ENCODE data around the gene ENTPD6.
"Not testable (repeated sequence)": the region's sequence is repeated elsewhere in the genome, so short reads cannot be mapped to it uniquely, and the experiment has no call there.

Gene ENTPD6

DNA sequence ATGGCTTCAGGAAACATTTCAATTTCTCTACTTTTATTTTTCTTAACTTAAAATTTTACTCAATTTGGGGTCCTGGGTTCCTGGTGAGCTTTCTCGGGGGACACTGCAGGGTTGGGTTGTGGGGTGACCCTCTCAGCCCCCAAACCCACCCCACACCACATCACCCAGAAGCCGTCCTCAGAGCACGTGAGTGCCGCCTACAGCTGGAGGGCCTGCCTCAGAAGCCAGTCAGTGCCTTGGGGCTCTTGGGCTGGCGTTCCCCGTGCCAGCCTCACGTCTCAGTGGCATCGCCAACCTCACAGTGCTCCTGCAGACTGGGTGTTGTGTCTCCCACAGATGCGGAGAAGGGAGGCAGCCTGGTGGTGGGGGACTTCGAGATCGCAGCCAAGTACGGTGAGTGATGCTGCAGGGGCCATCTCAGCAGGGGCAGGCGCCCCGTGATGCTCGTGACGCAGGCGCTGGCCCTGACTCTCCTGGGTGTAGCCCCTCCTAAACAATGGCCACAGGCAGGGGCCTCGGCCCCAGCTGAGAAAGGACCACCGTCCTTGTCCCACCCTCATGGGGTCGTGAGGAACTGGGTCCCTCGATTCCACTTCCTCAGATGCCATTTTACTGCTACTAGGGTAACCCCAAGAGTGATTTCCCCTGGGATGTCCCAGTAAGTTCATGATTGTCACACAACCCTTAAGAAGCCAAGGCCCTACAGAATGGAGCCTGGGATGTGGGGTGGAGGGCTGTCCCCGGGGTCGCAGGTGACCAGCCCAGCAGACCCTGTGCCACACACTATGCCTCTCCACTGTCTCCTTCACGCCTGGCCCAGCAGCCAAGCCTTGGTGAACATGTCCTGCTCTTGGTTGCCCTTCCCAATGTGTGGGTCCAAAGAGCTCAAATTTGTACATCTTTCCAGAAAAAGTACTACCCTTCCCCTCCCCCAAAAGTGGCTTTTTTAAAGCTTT is 28.5 kb downstream of the ENTPD6 start:
- no peak for DNase-seq (ENCODE audit: low read depth)

DNA sequence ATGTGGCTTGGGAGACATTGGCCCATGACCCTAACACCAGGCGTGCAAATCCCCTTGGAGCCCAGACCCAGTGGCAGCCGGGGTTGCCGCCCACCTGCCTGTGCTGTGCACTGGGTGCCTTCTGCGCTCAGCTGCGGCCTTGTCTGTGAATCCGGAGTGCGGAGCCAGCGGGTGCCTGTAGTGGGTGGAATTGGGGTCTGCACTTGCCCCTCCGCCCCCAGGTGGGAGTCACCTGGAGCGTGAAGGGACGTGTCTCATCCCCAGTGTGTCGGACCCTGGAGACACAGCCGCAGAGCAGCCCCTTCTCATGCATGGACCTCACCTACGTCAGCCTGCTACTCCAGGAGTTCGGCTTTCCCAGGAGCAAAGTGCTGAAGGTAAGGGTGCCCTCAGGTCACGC is 29.4 kb downstream of the ENTPD6 start:
- no peak for DNase-seq (ENCODE audit: low read depth)

DNA sequence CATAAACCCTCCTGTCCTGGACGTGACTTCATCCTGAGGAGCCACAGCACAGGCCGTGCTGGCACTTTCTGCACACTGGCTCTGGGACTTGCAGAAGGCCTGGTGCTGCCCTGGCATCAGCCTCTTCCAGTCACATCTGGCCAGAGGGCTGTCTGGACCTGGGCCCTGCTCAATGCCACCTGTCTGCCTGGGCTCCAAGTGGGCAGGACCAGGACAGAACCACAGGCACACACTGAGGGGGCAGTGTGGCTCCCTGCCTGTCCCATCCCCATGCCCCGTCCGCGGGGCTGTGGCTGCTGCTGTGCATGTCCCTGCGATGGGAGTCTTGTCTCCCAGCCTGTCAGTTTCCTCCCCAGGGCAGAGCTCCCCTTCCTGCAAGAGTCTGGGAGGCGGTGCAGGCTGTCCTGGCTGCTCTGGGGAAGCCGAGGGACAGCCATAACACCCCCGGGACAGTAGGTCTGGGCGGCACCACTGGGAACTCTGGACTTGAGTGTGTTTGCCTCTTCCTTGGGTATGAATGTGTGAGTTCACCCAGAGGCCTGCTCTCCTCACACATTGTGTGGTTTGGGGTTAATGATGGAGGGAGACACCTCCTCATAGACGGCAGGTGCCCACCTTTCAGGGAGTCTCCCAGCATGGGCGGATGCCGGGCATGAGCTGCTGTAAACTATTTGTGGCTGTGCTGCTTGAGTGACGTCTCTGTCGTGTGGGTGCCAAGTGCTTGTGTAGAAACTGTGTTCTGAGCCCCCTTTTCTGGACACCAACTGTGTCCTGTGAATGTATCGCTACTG is 30.3 kb downstream of the ENTPD6 start:
- DNase-seq (ENCODE audit: low read depth), result no peak

DNA sequence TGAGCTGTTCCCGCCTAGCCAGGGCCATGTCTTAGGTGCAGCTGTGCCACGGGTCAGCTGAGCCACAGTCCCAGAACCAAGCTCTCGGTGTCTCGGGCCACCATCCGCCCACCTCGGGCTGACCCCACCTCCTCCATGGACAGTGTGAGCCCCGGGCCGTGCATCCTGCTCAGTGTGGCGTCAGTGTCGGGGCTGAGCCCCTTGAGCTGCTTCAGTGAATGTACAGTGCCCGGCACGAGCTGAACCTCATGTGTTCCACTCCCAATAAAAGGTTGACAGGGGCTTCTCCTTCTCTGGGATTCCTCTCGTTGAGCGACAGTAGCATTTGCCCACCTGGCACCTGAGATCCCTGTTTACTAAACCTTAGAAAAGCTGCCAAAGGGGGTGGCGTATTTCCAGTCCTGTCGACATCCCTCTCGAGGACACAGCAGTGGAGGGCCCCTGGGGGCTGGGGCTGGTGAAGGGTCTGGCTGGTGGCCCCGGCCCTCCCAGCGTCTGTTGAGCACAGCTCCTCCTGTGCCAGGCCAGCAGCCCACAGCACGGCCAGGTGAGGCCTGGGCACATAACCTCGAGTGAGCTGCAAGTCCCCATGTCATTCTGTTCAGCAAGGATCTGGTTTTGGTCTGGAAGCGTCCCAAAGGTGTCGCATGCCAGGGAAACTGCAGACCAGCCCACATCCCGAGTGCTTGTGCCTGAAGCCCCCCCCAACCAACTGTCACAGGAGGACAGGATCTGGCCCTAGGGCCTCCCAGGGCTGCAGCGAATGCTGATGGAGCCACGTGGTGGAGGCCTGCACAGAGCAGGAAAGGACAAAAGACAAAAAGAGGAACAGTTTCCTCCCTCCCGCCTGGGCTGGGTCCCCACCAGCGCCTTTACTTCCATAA is 31.2 kb downstream of the ENTPD6 start:
- DNase-seq (ENCODE audit: low read depth), result no peak

DNA sequence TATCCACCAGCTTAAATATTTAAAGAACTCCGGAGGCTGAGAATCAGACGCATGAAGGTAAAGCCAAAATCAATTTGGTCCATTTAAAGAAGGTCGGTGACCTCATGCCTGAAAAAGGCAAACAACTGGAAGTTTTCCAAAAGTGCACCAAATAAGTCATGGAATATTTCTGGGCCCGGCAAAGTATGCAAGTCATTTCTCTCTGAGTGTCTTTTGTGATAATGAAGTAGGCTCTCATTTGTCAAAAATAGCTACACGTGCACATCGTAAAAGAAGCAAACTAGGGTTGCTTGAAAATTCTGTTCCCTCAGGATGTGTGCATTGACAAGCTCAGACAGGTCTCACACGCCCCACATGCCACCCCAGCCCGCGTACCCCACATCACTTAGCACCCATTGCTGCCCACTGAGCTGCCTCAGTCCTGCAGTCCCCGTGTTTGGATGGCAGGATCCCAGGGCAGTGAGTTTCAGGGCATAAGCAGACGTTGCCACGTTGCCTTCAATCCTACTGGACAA is 31.9 kb downstream of the ENTPD6 start:
- DNase-seq (ENCODE audit: low read depth), result no peak

DNA sequence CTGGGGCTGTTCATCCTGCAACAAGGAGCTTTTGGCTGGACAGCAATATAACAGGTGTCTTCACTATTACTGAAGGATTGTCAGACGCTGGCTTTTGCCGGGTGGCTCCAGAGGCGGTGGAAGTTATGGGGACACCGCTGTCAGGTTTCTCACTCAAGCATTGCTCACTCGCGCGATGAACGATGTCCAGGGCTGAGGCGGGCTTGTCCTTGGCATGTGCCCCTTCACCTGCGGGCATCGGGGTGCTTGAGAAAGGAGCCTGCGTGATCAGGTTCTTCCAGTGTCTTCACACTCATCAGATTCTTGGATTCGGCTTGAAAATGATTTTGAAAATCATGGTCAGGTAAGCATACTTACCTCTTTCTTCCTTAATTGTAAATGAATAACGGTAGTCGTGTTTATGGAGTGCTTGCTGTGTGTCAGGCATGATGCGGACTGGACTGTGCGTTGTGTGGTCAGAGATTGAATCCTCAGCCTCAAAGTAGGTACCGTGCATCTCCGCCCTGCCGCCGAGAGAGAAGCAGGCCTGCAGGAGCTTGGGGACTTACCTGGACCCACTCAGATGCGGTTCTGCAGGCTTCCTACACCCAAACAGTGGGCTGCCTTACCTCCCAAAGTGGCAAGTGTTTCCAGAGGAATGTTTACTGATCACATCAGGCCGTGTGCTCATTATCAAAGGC is 34.1 kb downstream of the ENTPD6 start:
- no peak for DNase-seq (ENCODE audit: low read depth)

DNA sequence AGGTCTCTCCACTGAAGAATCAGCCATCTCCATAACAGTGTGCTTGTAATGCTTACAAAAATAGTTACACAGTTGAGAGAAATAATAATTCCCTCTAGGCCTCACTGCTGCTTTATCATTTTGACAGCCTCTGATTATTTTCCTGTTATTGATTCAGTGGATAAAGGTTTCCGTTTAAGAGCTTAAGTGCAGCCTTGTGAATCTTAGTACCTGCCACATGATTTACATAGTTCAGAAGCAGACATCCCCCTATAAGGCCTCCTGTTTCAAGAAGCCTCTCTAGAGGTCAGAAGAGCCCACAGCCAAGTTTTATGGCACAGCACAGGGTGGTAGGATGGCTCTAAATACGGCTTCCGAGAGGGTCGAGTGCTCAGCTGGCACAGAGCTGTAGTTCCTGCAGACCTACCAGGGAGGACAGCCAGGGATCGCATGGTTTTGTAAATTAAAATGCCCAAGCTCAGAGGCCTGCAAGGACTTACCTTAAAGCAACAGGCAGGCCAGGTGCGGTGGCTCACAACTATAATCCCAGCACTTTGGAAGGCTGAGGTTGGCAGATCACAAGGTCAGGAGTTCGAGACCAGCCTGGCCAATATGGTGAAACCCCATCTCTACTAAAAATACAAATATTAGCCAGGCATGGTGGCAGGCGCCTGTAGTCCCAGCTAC is 34.8 kb downstream of the ENTPD6 start:
- DNase-seq (ENCODE audit: low read depth), result no peak

DNA sequence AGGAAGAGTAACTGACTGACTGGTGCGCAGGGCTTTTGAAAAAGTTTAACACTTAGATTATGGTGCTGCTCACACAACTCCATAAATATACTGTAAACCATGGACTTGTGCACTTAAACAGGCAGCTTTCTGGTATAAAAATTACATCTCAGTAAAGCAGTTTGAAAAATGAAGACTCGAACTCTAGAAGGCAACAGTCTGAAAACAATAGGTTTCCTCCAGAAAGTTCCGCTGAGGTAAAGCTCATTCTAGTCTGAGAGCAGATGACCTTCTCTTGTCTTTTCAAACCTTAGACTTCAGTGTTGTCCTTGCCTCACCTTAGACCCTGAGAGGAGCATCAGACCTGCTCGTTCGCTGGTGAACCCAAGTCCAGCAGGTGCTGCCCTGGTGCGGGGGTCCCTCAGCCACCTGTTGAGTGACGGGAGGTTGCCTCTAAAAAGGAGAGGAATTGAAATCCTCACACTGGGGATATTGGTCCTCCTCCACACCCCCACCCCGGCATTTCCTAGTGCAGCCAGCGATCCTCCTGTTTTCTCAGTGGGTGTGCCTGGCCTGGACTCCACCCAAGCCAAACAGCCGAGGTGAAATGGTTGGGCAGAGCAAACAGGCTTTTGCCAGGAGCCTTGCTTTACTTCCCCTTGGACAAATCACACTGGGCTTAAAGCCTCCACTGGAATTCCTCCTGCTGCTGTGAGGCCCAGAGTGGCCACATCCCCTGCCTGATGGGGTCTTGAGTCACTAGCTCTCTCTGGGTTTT is 37.7 kb downstream of the ENTPD6 start:
- no peak for DNase-seq (ENCODE audit: low read depth)

DNA sequence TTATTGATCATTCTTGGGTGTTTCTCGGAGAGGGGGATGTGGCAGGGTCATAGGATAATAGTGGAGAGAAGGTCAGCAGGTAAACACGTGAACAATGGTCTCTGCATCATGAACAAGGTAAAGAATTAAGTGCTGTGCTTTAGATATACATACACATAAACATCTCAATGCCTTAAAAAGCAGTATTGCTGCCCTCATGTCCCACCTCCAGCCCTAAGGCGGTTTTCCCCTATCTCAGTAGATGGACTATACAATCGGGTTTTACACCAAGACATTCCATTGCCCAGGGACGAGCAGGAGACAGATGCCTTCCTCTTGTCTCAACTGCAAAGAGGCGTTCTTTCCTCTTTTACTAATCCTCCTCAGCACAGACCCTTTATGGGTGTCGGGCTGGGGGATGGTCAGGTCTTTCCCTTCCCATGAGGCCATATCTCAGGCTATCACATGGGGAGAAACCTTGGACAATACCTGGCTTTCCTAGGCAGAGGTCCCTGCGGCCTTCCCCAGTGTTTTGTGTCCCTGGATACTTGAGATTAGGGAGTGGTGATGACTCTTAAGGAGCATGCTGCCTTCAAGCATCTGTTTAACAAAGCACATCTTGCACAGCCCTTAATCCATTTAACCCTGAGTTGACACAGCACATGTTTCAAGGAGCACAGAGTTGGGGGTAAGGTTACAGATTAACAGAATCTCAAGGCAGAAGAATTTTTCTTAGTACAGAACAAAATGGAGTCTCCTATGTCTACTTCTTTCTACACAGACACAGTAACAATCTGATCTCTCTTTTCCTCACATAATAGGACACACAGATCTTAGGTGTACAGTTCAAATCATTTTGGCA is 38.7 kb downstream of the ENTPD6 start:
- not testable (repeated sequence) for DNase-seq (ENCODE audit: low read depth)

DNA sequence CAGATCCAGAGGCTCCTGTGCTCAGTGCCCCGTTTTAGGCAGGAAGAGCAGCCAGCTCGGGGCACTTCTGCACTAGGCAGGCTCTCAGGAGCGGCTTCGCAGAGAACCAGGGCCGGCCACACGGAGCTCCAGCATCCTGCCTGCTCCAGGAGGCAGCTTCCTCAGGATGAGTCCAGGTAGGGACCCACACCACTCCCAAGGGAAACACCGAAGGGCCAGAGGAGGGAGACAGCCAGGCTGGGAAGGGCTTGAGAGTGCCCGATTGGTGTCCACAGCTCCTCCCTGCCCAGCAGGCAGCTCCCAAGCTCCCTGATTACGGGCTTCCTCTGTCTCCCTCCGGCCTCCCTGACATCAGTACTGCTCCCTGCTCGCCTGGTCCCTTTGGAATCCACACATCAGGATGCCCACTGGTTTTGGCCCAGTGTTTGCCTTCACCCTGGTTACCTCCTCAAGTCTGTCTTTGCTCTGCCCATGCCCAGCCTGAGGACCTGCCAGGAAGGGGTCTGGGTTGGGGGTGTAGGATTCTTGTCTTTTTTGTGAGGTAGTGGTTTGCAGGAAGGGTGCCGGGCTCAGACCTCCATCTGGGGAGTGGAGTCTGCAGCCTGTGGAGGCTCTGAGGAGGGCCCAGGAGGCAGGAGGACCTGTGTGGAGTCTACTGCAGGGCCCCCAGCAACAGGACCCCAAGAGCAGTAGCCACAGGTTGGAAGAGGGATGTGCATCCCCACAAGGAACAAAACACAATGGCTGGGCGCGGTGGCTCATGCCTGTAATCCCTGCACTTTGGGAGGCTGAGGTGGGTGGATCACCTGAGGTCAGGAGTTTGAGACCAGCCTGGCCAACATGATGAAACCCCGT is 41.2 kb downstream of the ENTPD6 start:
- DNase-seq (ENCODE audit: low read depth), result no peak

DNA sequence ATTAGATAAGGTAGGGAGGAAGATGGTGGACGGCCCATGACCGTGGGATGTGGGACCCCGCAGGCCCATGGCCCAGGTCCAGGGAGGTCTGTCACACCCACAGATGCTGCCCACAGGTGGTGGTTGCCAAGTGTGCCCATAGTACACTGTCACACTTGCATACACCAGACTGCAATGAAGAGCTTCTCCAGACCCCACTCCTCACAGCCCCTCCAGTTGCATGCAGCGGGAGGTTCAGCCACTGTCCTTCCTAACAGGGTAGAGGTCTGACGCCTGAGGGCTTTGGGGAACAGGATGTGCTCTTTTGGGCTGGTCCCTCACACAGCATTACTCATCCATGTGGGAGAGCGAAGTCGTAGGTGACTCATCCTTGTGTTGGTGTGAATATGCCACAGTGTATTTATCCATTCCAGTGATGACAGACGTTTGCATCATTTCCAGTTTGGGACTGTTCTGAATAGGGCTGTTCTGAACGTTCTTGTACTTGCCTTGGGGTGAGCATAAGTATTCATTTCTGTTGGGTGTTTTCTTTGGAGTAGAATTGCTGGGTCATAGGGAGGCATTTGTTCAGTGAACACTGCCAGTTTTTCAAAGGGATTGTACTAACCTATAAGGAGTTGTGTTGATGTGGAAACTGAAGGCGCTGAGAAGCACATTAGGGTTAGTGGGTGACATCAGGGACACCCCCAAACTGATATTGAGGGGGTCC is 42.3 kb downstream of the ENTPD6 start:
- DNase-seq (ENCODE audit: low read depth), result no peak

DNA sequence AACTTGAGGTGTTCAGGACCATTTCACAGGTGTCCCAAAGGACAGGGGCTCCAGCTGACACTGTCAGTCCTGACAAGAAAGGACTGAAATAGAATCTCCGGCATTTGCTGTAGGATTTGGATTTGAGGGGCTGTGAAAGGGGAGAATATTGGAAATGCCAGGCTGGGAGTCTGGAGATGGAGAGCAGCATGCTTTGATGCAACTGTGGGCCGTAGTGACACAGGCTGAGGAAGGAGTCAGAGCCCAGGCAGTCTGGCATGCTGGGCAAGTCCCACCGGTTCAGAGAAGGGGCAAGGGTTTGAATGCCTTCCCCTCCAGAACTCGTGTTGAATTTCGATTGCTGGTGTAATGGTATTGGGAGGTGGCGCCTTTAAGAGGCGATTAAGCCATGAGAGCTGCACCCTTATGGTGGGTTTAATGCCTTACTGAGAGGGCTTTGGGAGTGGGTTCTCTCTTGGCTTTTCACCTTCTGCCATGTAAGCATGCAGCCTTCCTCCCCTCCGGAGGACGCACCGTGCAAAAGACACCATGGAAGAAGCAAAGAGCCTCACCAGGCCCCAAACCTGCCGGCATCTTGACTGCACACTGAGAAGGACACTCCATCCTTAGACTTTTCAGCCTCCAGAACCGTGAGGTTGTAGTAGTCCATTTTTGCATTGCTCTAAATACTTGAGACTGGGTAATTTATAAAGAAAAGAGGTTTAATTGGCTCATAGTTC is 43.0 kb downstream of the ENTPD6 start:
- DNase-seq (ENCODE audit: low read depth), result no peak

DNA sequence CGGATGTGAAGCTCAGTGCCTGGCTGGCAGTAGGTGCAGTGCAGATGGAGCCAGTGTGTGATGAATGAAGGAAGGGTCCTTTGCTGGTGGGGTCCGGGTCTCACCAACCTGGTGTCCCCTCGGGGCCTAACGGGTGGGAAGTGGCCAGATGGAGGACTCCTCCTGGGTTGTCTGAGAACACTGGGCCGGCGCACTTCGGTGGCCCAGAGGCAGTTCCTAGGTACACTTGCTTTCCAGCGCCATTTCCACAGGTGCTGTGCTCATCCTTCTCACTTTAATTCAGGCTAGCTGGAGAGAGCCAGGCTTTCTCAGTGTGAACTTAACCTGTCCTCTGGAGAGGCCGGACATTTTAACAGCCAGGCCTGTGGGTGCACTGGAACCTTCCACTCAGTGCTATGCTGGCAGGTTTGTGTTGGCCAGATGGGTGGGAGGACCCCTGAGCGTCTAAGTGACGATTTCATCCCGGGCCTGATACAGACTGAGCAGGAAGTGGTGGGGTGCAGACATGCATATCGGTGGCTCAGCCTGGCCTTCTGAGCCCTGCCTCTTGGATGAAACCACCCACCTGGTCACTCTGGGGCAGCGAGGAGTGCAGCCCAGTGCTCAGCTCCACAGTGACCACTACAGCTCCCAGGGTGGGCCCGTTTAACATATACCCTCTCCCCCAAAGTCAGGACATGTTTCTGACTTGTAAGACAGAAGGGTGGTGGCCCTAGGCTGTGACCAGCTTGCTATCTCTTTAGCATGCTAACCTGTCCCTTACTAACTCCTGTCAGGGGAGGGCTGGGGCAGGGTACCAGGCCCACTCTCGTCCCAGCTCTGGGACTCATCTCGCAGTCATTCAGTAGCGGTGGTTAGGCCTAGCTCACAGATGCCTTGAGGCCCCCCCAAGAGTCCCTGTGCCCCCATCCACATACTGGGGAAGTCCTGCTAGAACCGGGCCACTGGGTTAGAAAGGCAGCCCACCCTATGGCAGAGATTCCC is 44.2 kb downstream of the ENTPD6 start:
- DNase-seq (ENCODE audit: low read depth), result no peak

DNA sequence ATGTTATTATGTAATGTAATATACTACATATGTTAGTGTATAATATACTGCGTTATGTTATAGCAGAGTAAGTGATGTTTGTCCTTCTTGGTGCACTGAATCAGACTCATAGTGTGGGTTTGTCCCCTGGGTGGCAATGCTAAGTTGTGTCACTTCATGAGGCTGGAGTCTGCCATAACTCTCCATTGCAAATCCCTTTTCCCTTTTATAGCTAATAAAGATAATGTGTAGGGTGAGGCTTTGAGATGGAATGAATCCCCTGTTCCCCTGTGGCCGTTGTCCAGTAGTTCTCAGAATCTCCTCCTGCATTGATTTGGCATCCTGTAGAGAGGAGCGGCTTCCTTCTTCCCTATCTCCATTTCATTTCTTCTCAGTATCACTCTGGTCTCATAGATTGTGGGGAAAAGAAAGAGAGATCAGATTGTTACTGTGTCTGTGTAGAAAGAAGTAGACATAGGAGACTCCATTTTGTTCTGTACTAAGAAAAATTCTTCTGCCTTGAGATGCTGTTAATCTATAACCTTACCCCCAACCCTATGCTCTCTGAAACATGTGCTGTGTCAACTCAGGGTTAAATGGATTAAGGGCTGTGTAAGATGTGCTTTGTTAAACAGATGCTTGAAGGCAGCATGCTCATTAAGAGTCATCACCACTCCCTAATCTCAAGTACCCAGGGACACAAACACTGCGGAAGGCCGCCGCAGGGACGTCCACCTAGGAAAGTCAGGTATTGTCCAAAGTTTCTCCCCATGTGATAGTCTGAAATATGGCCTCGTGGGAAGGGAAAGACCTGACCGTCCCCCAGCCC is 45.5 kb downstream of the ENTPD6 start:
- DNase-seq (ENCODE audit: low read depth), result not testable (repeated sequence)

DNA sequence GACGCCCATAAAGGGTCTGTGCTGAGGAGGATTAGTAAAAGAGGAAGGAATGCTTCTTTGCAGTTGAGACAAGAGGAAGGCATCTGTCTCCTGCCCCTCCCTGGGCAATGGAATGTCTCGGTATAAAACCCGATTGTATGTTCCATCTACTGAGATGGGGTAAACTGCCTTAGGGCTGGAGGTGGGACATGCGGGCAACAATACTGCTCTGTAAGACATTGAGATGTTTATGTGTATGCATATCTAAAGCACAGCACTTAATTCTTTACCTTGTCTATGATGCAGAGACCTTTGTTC is 46.1 kb downstream of the ENTPD6 start:
- DNase-seq (ENCODE audit: low read depth), result not testable (repeated sequence)

All from CMK (cell line).